HG03280 (cell line): ENCODE data around the gene AFAP1L1.
"Not testable (repeated sequence)": the region's sequence is repeated elsewhere in the genome, so short reads cannot be mapped to it uniquely, and the experiment has no call there.

Experiments used
- ATAC-seq: cut with Tn5 transposase; IDR thresholded peaks from one replicate; pipeline ENCODE4 v1.9.1; 2021; ENCODE audit warnings: mild to moderate bottlenecking, moderate library complexity; ENCODE audit not compliant: unreplicated experiment

The AFAP1L1 gene

DNA sequence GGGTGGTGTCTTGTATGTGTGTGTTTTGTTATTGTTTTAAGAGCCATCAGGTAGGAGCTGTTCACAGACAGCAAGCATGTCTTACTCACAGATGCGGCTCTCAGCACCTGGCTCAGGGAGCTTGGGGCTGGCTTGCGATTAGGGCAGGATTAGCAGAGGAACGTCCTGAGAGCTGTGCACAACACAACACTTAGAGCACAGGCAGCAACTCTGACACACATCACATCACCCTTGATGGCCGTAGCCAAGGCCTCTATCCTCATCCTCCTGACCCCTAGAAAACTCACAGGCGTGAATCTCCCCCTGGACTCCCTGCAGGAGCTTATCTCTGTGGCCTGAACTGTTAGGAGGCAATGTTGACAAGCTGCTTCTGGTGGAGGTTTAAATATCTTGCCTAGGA is 114.5 kb downstream of the AFAP1L1 start:
- ATAC-seq, result no peak

GRCh38 chr5:149387081-149387631 is 115.5 kb downstream of the AFAP1L1 start:
- no peak for ATAC-seq

- ATAC-seq, result no peak
Observed at GRCh38 chr5:149387982-149388381, 116.3 kb downstream of the AFAP1L1 start.

- no peak for ATAC-seq
Observed at GRCh38 chr5:149388498-149389190, 117.0 kb downstream of the AFAP1L1 start.

GRCh38 chr5:149389552-149390495 is 118.2 kb downstream of the AFAP1L1 start:
- no peak for ATAC-seq

- not testable (repeated sequence) for ATAC-seq
Observed at GRCh38 chr5:149391076-149391475, 119.4 kb downstream of the AFAP1L1 start.
